ENCODE measurements around the gene MIPEP.

DNA sequence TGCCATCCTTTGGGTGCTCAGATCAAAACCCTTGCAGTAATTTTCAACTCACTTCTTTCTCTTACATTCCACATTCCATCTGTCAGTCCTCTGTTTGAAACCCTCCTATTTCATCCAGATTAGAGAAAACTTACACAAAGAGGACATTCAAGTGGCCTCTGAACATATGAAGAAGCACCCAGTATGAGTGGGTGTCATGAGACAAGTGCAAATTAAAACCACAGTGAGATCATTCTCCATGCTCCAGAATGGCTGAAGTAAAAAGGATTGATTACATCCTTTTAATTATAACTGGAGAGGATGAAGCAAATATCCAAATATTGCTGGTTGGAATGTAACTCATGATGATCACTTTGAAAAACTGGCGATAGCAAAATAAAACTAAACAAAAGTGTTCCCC lies 96.5 kb downstream of the MIPEP start:
- TF ChIP-seq, protein P1, sequence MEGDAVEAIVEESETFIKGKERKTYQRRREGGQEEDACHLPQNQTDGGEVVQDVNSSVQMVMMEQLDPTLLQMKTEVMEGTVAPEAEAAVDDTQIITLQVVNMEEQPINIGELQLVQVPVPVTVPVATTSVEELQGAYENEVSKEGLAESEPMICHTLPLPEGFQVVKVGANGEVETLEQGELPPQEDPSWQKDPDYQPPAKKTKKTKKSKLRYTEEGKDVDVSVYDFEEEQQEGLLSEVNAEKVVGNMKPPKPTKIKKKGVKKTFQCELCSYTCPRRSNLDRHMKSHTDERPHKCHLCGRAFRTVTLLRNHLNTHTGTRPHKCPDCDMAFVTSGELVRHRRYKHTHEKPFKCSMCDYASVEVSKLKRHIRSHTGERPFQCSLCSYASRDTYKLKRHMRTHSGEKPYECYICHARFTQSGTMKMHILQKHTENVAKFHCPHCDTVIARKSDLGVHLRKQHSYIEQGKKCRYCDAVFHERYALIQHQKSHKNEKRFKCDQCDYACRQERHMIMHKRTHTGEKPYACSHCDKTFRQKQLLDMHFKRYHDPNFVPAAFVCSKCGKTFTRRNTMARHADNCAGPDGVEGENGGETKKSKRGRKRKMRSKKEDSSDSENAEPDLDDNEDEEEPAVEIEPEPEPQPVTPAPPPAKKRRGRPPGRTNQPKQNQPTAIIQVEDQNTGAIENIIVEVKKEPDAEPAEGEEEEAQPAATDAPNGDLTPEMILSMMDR (IDR thresholded peaks at IDR 0.05) = no peak
- no peak for TF ChIP-seq POLR2A (IDR thresholded peaks at IDR 0.05)
- no peak for TF ChIP-seq POLR2AphosphoS5 (IDR thresholded peaks at IDR 0.05)
- TF ChIP-seq EP300 (IDR thresholded peaks at IDR 0.05; ENCODE audit: low read depth) = no peak

Data from transverse colon (tissue), 4 donors.